Fibroblast of lung (primary cell): ENCODE results near the gene PRM1. TPM values are rescaled to one million over a fixed set of nuclear protein-coding genes. Genes with fewer than 3 reads are reported as not detected.

Experiments used
- DNase-seq, 2 donors: peaks; one replicate each; pipeline versions ENCODE4 v3.0.0 to v3.0.0-alpha.2; 2010; ENCODE audit warnings: low read depth in 2 of 2
- H2AFZ ChIP-seq: 2 replicates; pipeline ENCODE4 v1.5.1; 2012; ENCODE audit warnings: low read length, control low read depth, inconsistent platforms
- H3K27ac ChIP-seq: 2 replicates; pipeline ENCODE4 v1.5.1; 2011; ENCODE audit warnings: low read length, control low read depth; ENCODE audit not compliant: insufficient read depth
- H3K27me3 ChIP-seq: 2 replicates; pipeline ENCODE4 v1.5.1; 2011; ENCODE audit warnings: mild to moderate bottlenecking, low read length; ENCODE audit not compliant: control insufficient read depth, insufficient read depth
- H3K36me3 ChIP-seq: 2 replicates; pipeline ENCODE4 v1.5.1; 2011; ENCODE audit warnings: low read length; ENCODE audit not compliant: control insufficient read depth, insufficient read depth
- H3K4me1 ChIP-seq: 2 replicates; pipeline ENCODE4 v1.5.1; 2011; ENCODE audit warnings: low read length; ENCODE audit not compliant: control insufficient read depth, insufficient read depth; ENCODE audit errors: extremely low read depth
- H3K4me2 ChIP-seq: 2 replicates; pipeline ENCODE4 v1.5.1; 2011; ENCODE audit warnings: low read length, control low read depth; ENCODE audit not compliant: insufficient read depth; ENCODE audit errors: extremely low read depth
- H3K4me3 ChIP-seq, 4 experiments: fragments of 200-600 bp in 1 of 4; sonication (generic) in 1 of 4; replicated peaks in 1 of 4; 2 replicates each; pipeline ENCODE4 v1.5.1; 2011 to 2016; ENCODE audit warnings: low read length in 4 of 4, low read depth in 3 of 4, mild to moderate bottlenecking in 3 of 4, control low read depth in 2 of 4, inconsistent platforms in 1 of 4, mixed read lengths in 1 of 4; ENCODE audit not compliant: insufficient read depth in 1 of 4; ENCODE audit errors: control extremely low read depth in 1 of 4
- H3K79me2 ChIP-seq: 2 replicates; pipeline ENCODE4 v1.5.1; 2012; ENCODE audit warnings: mild to moderate bottlenecking, low read length, inconsistent platforms; ENCODE audit not compliant: control insufficient read depth, insufficient read depth
- H3K9ac ChIP-seq: 2 replicates; pipeline ENCODE4 v1.5.1; 2011; ENCODE audit warnings: mild to moderate bottlenecking, low read length, control low read depth; ENCODE audit not compliant: insufficient read depth
- H3K9me3 ChIP-seq: 2 replicates; pipeline ENCODE4 v1.5.1; 2012; ENCODE audit warnings: low read depth, low read length; ENCODE audit not compliant: control insufficient read depth, insufficient read depth
- H4K20me1 ChIP-seq: 2 replicates; pipeline ENCODE4 v1.5.1; 2011; ENCODE audit warnings: low read length; ENCODE audit not compliant: control insufficient read depth, insufficient read depth; ENCODE audit errors: extremely low read depth
- CTCF ChIP-seq, 2 donors: IDR thresholded peaks in 1 of 2; conservative IDR thresholded peaks in 1 of 2; 1 replicate in 1 of 2; 2 replicates in 1 of 2; pipeline ENCODE4 v1.5.1; 2011 to 2012; ENCODE audit warnings: low read length in 2 of 2, control low read depth in 1 of 2, inconsistent platforms in 1 of 2, low read depth in 1 of 2, mild to moderate bottlenecking in 1 of 2
- EZH2 ChIP-seq: IDR thresholded peaks from 2 replicates; pipeline ENCODE4 v1.5.1; 2012; ENCODE audit warnings: low read length, control low read depth, mild to moderate bottlenecking; ENCODE audit errors: missing control alignments
- polyA plus RNA-seq, 2 donors: library from polyadenylated mRNA; depleted of rRNA in 1 of 2; stranded (reverse) in 1 of 2; unstranded in 1 of 2; fragments of >200 nt; gene quantifications; 2 replicates each; pipeline ENCODE4 v1.2.1, GENCODE V29; 2011 to 2012; ENCODE audit warnings: missing spikeins in 1 of 2
- total RNA-seq: library from RNA; depleted of rRNA; stranded (reverse); fragments of >200 nt; gene quantifications from 2 replicates; pipeline ENCODE4 v1.2.1, GENCODE V29; 2014

PRM1 gene
- total and polyA plus RNA-seq, 2 donors (not counting 1 experiment from before 2014, with no cell fraction given), result not detected

- TF ChIP-seq EZH2 (no peak), CTCF (conservative IDR thresholded peaks at IDR 0.05 in 1 of 2, IDR thresholded peaks at IDR 0.05 in 1 of 2; ENCODE audit: low read depth in 1 of 2, low read length in 2 of 2) (no peak)
- Histone ChIP-seq H2AFZ (no peak overlapping the region), H3K79me2 (no peaks in the 10 kb centered on the region), H3K4me1 (peaks cover 10% of the 10 kb centered on the region), H3K4me3 (no peak overlapping the region), H3K4me2 (no peak overlapping the region), H3K27me3 (no peaks in the 10 kb centered on the region), H3K9ac (no peak overlapping the region), H3K36me3 (no peaks in the 10 kb centered on the region), H4K20me1 (no peaks in the 10 kb centered on the region), H3K9me3 (no peaks in the 10 kb centered on the region), H3K27ac (no peak overlapping the region)
- DNase-seq, result no peak
Measured at GRCh38 chr16:11323551-11324336, 42.6 kb upstream of the PRM1 start.

DNA sequence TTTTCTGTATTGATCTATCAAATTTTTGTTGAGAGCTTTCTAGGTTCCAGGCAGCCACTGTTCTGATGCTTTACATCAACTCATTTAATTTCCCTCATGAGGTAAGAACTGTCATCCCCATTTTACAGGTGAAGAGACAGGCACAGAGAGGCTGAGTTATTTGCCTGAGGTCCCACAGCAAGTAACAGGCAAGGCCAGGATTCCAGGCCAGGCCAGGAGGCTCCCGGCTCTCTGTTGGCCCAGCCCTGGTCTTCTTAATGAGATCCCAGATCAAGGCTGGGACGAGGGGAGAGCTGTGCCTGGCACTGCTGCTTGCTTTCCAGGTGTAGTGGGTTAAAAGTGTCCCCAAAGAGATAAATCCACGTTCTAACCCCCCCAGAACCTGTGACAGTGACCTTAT is 41.7 kb upstream of the PRM1 start:
- H3K4me3 ChIP-seq, result no peak overlapping the region
- no peak overlapping the region for H3K9ac ChIP-seq
- H3K27ac ChIP-seq, result no peak overlapping the region
- no peak for DNase-seq
- no peak for TF ChIP-seq CTCF (conservative IDR thresholded peaks at IDR 0.05 in 1 of 2, IDR thresholded peaks at IDR 0.05 in 1 of 2; ENCODE audit: low read depth in 1 of 2, low read length in 2 of 2)
- TF ChIP-seq EZH2, result no peak
- H3K4me2 ChIP-seq, result no peak overlapping the region
- H3K27me3 ChIP-seq, result no peaks in the 10 kb centered on the region
- H4K20me1 ChIP-seq, result no peaks in the 10 kb centered on the region
- H3K79me2 ChIP-seq, result no peaks in the 10 kb centered on the region
- H3K9me3 ChIP-seq, result no peaks in the 10 kb centered on the region
- H2AFZ ChIP-seq, result no peak overlapping the region
- no peaks in the 10 kb centered on the region for H3K36me3 ChIP-seq
- H3K4me1 ChIP-seq, result peaks cover 3% of the 10 kb centered on the region

GRCh38 chr16:11321662-11322061 is 40.5 kb upstream of the PRM1 start:
- TF ChIP-seq EZH2 (no peak), CTCF (conservative IDR thresholded peaks at IDR 0.05 in 1 of 2, IDR thresholded peaks at IDR 0.05 in 1 of 2; ENCODE audit: low read depth in 1 of 2, low read length in 2 of 2) (no peak)
- H4K20me1 ChIP-seq, result no peaks in the 10 kb centered on the region
- no peak for DNase-seq
- no peak overlapping the region for H3K27ac ChIP-seq
- H3K9me3 ChIP-seq, result no peaks in the 10 kb centered on the region
- no peak overlapping the region for H3K4me3 ChIP-seq
- no peaks in the 10 kb centered on the region for H3K4me1 ChIP-seq
- H3K79me2 ChIP-seq, result no peaks in the 10 kb centered on the region
- no peak overlapping the region for H3K4me2 ChIP-seq
- H3K27me3 ChIP-seq, result no peaks in the 10 kb centered on the region
- H2AFZ ChIP-seq, result no peak overlapping the region
- H3K9ac ChIP-seq, result no peak overlapping the region
- no peaks in the 10 kb centered on the region for H3K36me3 ChIP-seq
